K562 (cell line): ENCODE measurements around the gene FARSA. TPM values are rescaled to one million over a fixed set of nuclear protein-coding genes. Genes with fewer than 3 reads are reported as not detected.

Experiments
- TEAD4 ChIP-seq, 2 experiments: sonication (generic) in 1 of 2; formaldehyde crosslinking in 1 of 2; IDR thresholded peaks; 2 replicates each; pipeline versions ENCODE4 v1.6.1 to v1.8.0; 2012 to 2022; ENCODE audit warnings: borderline replicate concordance in 1 of 2, inconsistent platforms in 1 of 2, low read length in 1 of 2, mild to moderate bottlenecking in 1 of 2, missing genetic modification reagents in 1 of 2
- ZC3H8 ChIP-seq: fragments of 450-650 bp; IDR thresholded peaks from 2 replicates; pipeline ENCODE4 v1.6.1; 2017
- ZNF232 ChIP-seq: sonication (generic); formaldehyde crosslinking; IDR thresholded peaks from 2 replicates; pipeline ENCODE4 v1.8.0; 2022; ENCODE audit warnings: mild to moderate bottlenecking, missing genetic modification reagents
- polyA plus RNA-seq, 8 experiments: library from polyadenylated mRNA; depleted of rRNA in 4 of 8; stranded (reverse) in 5 of 8; unstranded in 3 of 8; fragments of >200 nt; fragmentation: Nextera tagmentation in 2 of 8; fragmentation: Illumina TruSeq in 1 of 8; extraction: Ambion mirVana in 2 of 8; extraction: Trizol in 1 of 8; gene quantifications; 2 replicates each; pipeline versions ENCODE4 v1.2.1 to v1.2.3, GENCODE V29; 2011 to 2014; ENCODE audit warnings: inconsistent platforms in 1 of 8, missing spikeins in 1 of 8
- total RNA-seq, 7 experiments: library from RNA; depleted of rRNA in 6 of 7; stranded (reverse); fragments of >200 nt in 6 of 7; fragmentation: Illumina TruSeq in 2 of 7; extraction: Trizol in 2 of 7; gene quantifications; 2 replicates each; pipeline versions ENCODE4 v1.2.1 to v1.2.3, GENCODE V29; 2011 to 2021; ENCODE audit warnings: low replicate concordance in 1 of 7
- TF ChIP-seq, protein P1 (sequence below): fragments of 450-650 bp; IDR thresholded peaks from 2 replicates; pipeline ENCODE4 v1.6.1; 2016; ENCODE audit warnings: low read depth

FARSA gene
- total and polyA plus RNA-seq, 9 of the 15 experiments (the other 6 are each of a cell fraction or from before 2014, with no cell fraction given): 25.2 to 237 (median 89.6) TPM

DNA sequence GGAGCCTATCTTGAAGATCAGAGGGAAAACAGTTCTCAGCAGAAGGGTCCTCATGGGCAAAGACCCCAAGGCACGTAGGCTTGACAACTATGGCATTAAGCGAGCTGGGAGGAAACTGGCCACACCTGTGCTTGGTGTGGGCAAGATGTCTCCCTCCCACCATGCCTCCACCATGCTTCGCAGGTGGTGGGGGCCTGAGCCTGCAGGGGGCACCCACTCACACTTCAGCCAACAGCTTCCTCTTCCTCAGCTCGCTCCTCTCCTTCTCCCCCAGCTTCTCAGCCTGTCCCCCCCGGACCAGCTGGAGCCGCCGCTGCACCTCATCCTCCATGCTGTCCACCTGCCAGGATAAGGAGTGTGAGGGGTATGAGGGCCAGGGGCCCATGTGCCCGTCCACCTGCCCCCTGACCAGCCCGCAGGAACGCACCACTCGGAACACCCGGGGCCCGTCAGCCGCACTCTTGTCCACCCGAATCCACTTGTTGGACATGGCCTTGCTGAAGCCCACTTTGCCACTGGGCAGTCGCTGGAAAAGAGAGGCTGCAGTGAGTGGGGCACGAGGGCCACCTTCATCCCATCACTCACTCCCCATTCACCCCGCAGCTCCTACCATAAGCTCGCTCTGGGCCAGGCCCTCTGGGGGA, 3.4 kb downstream of the FARSA start (continued):
- TF ChIP-seq, protein P1, sequence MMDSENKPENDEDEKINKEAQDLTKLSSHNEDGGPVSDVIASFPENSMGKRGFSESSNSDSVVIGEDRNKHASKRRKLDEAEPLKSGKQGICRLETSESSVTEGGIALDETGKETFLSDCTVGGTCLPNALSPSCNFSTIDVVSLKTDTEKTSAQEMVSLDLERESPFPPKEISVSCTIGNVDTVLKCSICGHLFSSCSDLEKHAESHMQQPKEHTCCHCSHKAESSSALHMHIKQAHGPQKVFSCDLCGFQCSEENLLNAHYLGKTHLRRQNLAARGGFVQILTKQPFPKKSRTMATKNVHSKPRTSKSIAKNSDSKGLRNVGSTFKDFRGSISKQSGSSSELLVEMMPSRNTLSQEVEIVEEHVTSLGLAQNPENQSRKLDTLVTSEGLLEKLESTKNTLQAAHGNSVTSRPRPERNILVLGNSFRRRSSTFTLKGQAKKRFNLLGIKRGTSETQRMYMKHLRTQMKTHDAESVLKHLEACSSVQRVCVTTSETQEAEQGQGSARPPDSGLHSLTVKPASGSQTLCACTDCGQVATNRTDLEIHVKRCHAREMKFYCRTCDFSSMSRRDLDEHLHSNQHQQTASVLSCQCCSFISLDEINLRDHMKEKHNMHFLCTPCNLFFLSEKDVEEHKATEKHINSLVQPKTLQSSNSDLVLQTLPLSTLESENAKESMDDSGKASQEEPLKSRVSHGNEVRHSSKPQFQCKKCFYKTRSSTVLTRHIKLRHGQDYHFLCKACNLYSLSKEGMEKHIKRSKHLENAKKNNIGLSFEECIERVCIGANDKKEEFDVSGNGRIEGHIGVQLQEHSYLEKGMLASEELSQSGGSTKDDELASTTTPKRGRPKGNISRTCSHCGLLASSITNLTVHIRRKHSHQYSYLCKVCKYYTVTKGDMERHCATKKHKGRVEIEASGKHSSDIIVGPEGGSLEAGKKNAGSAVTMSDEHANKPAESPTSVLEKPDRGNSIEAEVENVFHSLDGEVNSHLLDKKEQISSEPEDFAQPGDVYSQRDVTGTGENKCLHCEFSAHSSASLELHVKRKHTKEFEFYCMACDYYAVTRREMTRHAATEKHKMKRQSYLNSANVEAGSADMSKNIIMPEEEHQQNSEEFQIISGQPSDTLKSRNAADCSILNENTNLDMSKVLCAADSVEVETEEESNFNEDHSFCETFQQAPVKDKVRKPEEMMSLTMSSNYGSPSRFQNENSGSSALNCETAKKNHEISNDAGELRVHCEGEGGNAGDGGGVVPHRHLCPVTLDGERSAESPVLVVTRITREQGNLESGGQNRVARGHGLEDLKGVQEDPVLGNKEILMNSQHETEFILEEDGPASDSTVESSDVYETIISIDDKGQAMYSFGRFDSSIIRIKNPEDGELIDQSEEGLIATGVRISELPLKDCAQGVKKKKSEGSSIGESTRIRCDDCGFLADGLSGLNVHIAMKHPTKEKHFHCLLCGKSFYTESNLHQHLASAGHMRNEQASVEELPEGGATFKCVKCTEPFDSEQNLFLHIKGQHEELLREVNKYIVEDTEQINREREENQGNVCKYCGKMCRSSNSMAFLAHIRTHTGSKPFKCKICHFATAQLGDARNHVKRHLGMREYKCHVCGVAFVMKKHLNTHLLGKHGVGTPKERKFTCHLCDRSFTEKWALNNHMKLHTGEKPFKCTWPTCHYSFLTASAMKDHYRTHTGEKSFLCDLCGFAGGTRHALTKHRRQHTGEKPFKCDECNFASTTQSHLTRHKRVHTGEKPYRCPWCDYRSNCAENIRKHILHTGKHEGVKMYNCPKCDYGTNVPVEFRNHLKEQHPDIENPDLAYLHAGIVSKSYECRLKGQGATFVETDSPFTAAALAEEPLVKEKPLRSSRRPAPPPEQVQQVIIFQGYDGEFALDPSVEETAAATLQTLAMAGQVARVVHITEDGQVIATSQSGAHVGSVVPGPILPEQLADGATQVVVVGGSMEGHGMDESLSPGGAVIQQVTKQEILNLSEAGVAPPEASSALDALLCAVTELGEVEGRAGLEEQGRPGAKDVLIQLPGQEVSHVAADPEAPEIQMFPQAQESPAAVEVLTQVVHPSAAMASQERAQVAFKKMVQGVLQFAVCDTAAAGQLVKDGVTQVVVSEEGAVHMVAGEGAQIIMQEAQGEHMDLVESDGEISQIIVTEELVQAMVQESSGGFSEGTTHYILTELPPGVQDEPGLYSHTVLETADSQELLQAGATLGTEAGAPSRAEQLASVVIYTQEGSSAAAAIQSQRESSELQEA: no peak
- TF ChIP-seq ZNF232 (no peak), ZC3H8 (no peak), TEAD4 (IDR thresholded peaks at IDR 0.05; ENCODE audit: low read length) (no peak), TEAD4 (CRISPR knock-in tag; IDR thresholded peaks at IDR 0.05; ENCODE audit: borderline replicate concordance) (no peak)
